Erythroblast (primary cell): ENCODE data around the gene TBC1D16.

Experiments used
- GATA1 ChIP-seq: IDR thresholded peaks from 2 replicates; pipeline ENCODE4 v1.6.1; 2011; ENCODE audit warnings: low read depth, mild to moderate bottlenecking, control low read depth, low read length, moderate library complexity
- POLR2A ChIP-seq: IDR thresholded peaks from 2 replicates; pipeline ENCODE4 v1.6.1; 2011; ENCODE audit warnings: mild to moderate bottlenecking, low read length

GRCh38 chr17:79907850-79908249, 127.8 kb downstream of the TBC1D16 start:
- no peak for TF ChIP-seq POLR2A
- no peak for TF ChIP-seq GATA1
